RWPE1 (cell line): ENCODE results near the gene CCRL2.

Experiments used
- CTCF ChIA-PET: fragments of 350-600 bp; sonication (Branson Sonifier 250); formaldehyde crosslinking; extraction: SDS; loops from one replicate; lab custom pipeline; 2021; lab: Yijun Ruan, JAX
- POLR2A ChIA-PET: fragments of 400-600 bp; formaldehyde crosslinking; extraction: SDS; loops from one replicate; lab custom pipeline; 2020; ENCODE audit warnings: antibody characterized with exemption; ENCODE audit not compliant: low non-redundant PET; lab: Yijun Ruan, JAX
- DNase-seq: peaks from one replicate; pipeline ENCODE4 v3.0.0; 2012; ENCODE audit warnings: low spot score
- H3K27ac ChIP-seq: fragments of 450-650 bp; 2 replicates; pipeline ENCODE4 v1.5.1; 2017
- CTCF ChIP-seq: fragments of 450-650 bp; conservative IDR thresholded peaks from 2 replicates; pipeline ENCODE4 v1.5.1; 2017; ENCODE audit warnings: low read depth, mild to moderate bottlenecking

Gene CCRL2

GRCh38 chr3:46456118-46456517, 49.1 kb downstream of the CCRL2 start:
- H3K27ac ChIP-seq, result no peak overlapping the region
- ChIA-PET POLR2A (no interaction called here), CTCF (no interaction called here)
- no peak for TF ChIP-seq CTCF
- no peak for DNase-seq
